ENCODE measurements around the gene DNASE1L2.
"Not testable (repeated sequence)": the region's sequence is repeated elsewhere in the genome, so short reads cannot be mapped to it uniquely, and the experiment has no call there.

DNASE1L2 gene

GRCh38 chr16:2226245-2226793, 9.9 kb upstream of the DNASE1L2 start:
- no peak for DNase-seq

- no peak for DNase-seq
These were observed 9.3 kb upstream of the DNASE1L2 start for GRCh38 chr16:2226918-2227317.

- DNase-seq = no peak
These were observed 8.0 kb upstream of the DNASE1L2 start for GRCh38 chr16:2228161-2228824.

- DNase-seq = no peak
These were observed 7.2 kb upstream of the DNASE1L2 start for GRCh38 chr16:2229091-2229490.

- DNase-seq = no peak
These were observed 6.5 kb upstream of the DNASE1L2 start for GRCh38 chr16:2229632-2230250.

- no peak for DNase-seq
These were observed 5.9 kb upstream of the DNASE1L2 start for GRCh38 chr16:2230376-2230775.

- no peak for DNase-seq
These were observed 5.0 kb upstream of the DNASE1L2 start for GRCh38 chr16:2231016-2231931.

- no peak for DNase-seq
These were observed 3.9 kb upstream of the DNASE1L2 start for GRCh38 chr16:2232094-2232990.

GRCh38 chr16:2233046-2233775, 3.0 kb upstream of the DNASE1L2 start:
- DNase-seq = no peak

GRCh38 chr16:2233872-2234812, 2.1 kb upstream of the DNASE1L2 start:
- DNase-seq = no peak

GRCh38 chr16:2234813-2235170, 1.5 kb upstream of the DNASE1L2 start:
- no peak for DNase-seq

GRCh38 chr16:2235234-2235651, 1.0 kb upstream of the DNASE1L2 start:
- DNase-seq = no peak

- no peak for DNase-seq
These were observed 428 bp upstream of the DNASE1L2 start for GRCh38 chr16:2235695-2236336.

GRCh38 chr16:2237102-2237482, 848 bp downstream of the DNASE1L2 start:
- no peak for DNase-seq

GRCh38 chr16:2237493-2238149, 1.4 kb downstream of the DNASE1L2 start:
- DNase-seq = no peak

- DNase-seq = no peak
These were observed 2.0 kb downstream of the DNASE1L2 start for GRCh38 chr16:2238150-2238837.

GRCh38 chr16:2238838-2239675, 2.8 kb downstream of the DNASE1L2 start:
- no peak for DNase-seq

- DNase-seq = not testable (repeated sequence)
These were observed 4.1 kb downstream of the DNASE1L2 start for GRCh38 chr16:2240331-2240730.

Measured in cerebellar nuclear complex (tissue), 1 donor.